Right lobe of liver (tissue), 4 donors: ENCODE measurements around the gene VSTM2L.

ENCODE experiments used
- POLR2A ChIP-seq: fragments of 450-650 bp; IDR thresholded peaks from one replicate; pipeline ENCODE4 v1.6.1; 2017; ENCODE audit warnings: antibody characterized with exemption, mild to moderate bottlenecking
- TF ChIP-seq, protein P1 (sequence below), 4 donors: fragments of 200-600 bp in 3 of 4; fragments of 450-650 bp in 1 of 4; IDR thresholded peaks; one replicate each; pipeline versions ENCODE4 v1.5.1 to v1.8.0; 2016 to 2022; ENCODE audit warnings: antibody characterized with exemption in 4 of 4, mild to moderate bottlenecking in 2 of 4
- donor health status: DM: no; HTN: no; CAD: no.
- donor health status: DM: no; HTN: no; CAD: no.
- donor health status: DM: no; HTN: yes; CAD: no.

GRCh38 chr20:37894454-37894853 is 8.5 kb upstream of the VSTM2L start:
- no peak for TF ChIP-seq POLR2A
- TF ChIP-seq, protein P1, sequence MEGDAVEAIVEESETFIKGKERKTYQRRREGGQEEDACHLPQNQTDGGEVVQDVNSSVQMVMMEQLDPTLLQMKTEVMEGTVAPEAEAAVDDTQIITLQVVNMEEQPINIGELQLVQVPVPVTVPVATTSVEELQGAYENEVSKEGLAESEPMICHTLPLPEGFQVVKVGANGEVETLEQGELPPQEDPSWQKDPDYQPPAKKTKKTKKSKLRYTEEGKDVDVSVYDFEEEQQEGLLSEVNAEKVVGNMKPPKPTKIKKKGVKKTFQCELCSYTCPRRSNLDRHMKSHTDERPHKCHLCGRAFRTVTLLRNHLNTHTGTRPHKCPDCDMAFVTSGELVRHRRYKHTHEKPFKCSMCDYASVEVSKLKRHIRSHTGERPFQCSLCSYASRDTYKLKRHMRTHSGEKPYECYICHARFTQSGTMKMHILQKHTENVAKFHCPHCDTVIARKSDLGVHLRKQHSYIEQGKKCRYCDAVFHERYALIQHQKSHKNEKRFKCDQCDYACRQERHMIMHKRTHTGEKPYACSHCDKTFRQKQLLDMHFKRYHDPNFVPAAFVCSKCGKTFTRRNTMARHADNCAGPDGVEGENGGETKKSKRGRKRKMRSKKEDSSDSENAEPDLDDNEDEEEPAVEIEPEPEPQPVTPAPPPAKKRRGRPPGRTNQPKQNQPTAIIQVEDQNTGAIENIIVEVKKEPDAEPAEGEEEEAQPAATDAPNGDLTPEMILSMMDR (IDR thresholded peaks at IDR 0.05) = no peak
